Raji (cell line): ENCODE results near the gene PPFIA2.

Experiments
- POLR2A ChIP-seq: IDR thresholded peaks from 2 replicates; pipeline ENCODE4 v1.6.1; 2011; ENCODE audit warnings: low read depth, low read length, control low read depth; ENCODE audit not compliant: insufficient read depth

The PPFIA2 gene

DNA sequence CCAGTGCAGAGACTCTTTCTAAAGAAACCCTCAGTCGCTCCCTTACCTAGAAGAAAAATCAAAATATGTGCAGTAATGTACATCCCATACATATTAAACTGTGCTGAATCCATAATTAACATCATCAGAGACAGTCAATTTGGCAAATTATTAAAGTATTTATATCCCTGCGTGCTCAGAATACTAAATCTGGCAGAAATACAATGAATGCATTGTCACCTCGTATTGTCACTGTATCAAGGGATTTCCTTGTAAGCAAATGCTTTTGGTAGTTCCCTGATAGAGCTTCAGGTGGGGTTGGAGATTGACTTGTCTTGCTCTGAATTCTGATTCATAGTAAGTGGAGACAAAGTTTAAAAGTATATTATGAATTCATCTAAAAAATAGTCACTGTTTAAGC is 319.1 kb downstream of the PPFIA2 start:
- no peak for TF ChIP-seq POLR2A

DNA sequence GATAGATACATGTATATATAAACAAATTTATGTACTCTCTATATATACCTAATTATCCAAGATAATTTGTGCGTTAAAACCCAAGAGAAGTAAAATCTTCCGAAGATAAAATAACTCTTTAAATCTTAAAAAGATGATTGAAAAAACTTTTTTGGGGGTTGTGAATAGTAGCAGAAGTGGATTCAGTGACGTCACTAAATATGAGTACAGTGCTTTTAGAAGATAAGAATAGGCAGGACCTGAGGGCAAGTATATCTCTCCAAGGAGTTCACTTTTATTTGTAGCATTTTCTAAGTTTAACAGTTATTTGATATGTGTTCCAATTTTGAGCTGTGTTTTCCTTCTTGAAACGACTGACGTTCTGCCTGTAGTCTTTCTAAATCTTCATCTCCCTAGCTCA is 319.8 kb downstream of the PPFIA2 start:
- no peak for TF ChIP-seq POLR2A

DNA sequence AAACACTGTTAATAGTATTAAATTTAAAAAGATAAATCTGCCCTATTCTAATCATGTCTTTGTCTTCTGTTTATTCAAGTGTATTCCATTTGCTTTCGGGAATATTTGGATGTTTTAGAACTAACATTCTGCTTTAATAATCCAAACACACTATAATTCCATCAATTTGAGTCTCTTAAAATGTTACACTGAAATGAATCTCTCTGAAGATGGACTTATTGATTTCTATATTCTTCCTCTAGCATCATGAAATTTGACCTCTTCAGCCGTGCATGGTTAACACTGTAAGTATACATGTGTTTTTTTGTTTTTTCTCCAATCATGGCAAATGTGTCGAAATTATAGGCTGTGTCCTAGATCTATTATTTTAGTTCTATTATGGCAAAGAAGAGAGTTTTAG is 342.1 kb downstream of the PPFIA2 start:
- TF ChIP-seq POLR2A = no peak

DNA sequence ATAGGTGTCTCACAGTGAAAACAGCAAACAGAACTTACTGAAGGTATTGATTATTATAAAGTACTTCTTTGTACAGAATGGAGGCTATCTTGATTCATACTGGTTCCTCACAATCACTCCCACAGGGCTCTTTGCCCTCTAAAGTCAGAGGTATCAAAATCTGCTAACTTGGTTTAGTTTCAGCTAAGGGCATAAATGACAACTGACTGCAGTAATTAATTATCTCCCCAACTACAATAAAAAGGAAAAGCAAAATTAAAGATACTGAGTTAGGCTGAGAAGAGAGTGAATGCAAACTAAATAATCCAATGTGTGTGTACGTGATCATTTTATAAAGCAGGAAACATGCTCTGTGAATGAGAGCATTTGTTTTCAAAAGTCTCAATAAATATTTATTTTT is 342.6 kb downstream of the PPFIA2 start:
- no peak for TF ChIP-seq POLR2A

DNA sequence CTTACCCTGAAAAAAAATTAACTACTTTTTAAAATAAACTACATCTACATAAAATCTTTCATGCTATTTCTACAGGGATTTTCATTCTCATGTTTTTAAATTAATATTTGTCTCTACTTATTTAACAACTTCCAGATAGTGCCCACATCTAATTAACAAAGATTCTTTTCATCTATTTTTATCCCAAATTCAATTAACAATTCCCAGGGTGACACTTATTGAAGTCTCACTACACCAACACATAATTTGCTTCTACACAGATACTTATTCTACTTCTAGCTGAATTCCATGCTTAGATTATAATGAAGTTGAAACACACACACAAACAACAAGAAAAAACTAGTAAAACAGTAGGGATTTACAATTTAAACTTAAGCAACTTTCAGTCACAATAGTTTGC is 344.7 kb downstream of the PPFIA2 start:
- TF ChIP-seq POLR2A = no peak

DNA sequence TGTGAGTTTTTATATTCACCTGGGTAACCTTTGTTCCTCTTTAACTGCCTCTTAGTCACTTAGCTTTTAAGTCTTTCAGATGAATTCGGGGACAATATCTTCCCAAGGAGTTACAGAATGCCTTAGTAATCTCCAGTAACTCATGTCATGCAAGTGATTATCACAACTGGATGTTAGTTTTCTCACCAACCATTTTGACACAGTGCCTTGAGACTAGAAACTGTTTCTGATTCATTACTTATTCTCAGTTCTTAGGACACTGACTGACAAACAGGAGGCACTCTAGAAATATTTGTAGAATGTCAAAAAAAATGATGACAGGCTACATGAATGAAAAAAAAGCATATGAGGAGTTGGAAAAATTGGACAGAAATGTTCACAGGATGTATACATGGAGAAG is 346.2 kb downstream of the PPFIA2 start:
- TF ChIP-seq POLR2A = no peak

DNA sequence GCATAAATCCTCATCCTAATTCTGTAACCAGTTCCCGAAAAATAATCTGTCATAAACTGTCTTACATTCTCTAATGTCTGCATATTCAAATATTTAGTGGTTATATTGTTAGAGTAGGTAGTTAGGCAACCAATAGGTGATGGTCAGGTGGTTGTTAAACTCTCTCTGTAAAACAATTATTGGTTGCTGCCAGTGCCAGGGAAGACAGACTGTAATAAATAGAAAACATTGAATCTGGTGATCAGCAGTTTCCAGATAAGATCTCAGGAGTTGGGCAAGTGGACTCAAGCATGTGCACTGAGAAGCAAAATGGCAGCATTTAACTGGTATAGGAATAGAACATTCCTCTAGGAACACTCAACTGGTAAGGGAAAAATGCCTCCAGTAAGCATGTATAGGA is 355.8 kb downstream of the PPFIA2 start:
- TF ChIP-seq POLR2A = no peak

DNA sequence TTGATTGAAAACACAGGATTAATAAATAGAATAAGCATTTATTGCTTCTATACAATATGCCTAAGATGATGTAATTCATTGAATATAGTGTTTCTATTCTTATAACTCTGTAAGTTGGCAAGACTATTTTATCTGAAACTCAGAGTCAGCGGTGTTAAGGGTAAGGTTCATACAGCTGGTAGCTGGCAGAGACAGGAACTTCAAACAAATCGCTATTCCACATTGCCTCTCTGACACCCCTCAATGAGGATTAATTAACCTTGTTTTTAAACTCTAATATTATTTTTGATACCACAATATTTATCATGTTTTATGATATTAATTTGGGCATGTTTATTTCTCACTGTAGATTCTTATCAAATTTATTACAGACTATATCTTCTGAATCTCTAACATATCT is 357.9 kb downstream of the PPFIA2 start:
- no peak for TF ChIP-seq POLR2A

DNA sequence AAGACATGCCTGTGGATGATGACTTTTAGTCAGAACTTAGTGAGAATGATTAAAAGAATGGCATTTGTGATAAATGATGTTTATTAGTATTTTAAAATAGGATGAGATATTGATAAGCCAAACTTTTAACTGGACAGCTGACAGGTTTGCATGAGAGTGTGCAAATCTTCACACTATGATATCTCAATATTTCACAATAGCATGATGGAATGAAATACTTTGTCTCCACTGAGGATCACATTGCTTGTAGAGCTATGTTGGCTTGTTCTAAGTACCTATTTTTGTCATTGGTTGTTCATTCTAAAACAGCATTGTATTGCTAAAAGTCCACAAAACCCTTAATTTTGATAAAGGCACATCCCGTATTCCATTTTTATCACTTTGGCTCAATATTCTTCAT is 359.1 kb downstream of the PPFIA2 start:
- TF ChIP-seq POLR2A = no peak

DNA sequence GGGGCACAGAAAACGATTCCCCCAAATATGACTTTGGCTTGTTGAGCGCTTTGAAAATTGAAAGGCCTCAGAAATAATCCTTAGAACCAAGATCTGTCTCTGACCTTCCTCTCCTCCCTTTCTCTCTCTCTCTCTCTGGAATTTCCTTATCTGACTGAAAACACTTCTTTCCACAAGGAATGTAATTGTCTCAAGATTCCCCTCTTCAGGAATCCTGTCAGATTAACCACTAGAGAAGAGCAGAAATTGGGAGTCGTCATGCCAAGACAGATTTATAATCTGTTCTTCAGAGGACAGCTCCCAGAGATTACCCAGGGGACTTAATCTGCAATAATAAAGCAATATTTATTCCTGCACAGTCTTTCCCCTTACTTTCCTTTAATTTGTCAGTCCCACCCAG is 363.7 kb downstream of the PPFIA2 start:
- no peak for TF ChIP-seq POLR2A

DNA sequence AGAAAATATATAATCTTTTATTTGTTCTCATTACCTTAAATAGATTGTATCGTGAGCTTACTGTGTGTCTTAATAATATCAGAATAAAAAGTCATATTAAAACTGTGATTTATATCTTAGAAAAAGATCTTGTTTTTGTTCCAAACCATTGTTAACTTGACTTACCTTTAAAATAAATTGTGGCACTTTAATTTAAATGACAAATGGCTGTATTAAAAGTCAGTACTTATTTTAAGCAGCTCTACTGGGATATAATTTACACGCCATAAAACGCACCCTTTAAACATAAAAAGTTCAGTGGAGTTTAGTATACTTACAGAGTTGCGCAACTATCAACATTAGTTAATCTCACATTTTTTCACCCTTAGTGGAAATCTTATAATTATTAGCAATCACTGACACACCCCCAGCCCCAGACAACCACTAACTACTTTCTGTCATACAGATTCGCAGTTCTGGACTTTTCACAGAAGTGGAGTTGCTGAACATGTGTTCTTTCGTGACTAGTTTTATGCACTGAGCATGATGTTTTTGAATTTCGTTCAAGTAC is 369.5 kb downstream of the PPFIA2 start:
- no peak for TF ChIP-seq POLR2A

DNA sequence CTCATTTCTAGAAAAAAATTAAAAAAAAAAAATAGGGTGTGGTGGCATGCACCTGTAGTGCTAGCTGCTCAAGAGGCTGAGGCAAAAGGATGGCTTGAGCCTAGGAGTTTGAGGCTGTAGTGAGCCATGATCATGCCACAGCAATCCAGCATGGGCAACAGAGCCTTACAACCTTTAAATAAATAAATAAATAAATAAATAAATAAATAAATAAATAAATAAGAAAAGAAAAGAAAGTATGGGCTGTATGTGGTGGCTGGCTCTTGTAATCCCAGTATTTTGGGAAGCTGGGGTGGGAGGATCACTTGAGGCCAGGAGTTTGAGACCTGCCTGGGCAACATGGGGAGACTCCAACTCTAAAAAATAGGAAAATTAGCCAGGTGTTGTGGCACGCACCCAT is 373.0 kb downstream of the PPFIA2 start:
- TF ChIP-seq POLR2A = no peak

DNA sequence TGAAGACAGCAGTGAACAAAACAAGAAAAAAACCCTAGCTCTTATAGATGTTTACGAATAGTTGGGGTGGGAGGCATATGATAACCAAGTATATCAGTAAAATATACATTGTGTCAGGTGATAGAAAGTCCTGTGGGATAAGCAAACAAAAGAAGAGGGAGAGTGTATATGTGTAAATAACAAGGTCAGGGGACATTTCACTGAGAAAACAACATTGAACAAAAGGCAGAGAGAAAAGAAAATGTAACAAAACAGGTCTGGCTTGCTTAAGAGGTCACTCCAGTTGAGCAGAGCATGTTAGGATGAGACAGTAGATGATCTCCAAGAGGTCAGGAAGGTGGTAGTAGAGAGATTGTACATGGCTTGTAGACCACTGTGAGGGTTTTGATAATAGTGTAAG is 377.2 kb downstream of the PPFIA2 start:
- no peak for TF ChIP-seq POLR2A

DNA sequence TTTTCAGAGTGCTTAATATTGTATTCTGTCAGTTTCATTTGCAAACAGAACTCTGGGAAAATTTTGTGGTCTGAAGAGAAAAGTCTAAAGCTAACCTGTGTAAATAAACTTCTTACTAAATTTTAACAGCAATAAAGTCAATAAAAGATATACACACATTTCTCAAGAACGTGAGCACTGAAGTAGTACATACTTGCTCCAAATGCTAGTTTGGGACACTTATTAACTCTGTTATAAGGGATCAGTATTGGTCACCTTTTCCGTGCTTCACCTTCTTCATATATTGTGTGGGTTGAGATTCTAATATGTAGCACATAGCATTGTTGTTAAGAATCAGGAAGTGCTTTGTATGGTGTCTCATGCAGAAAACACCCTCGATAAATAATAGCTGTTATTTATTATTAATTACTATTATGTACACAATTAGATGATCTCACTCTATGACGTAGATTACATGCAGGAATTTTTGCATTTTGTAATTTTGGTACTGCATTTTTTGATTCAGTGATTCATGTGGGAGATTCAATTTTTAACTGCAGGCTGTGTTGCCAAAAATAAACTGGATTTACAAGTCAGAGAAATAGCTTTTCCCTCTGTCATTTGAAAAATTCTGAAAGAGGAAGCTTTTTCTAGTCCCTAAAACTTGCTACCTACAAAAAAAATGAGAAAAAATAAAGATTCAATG is 380.4 kb downstream of the PPFIA2 start:
- no peak for TF ChIP-seq POLR2A

DNA sequence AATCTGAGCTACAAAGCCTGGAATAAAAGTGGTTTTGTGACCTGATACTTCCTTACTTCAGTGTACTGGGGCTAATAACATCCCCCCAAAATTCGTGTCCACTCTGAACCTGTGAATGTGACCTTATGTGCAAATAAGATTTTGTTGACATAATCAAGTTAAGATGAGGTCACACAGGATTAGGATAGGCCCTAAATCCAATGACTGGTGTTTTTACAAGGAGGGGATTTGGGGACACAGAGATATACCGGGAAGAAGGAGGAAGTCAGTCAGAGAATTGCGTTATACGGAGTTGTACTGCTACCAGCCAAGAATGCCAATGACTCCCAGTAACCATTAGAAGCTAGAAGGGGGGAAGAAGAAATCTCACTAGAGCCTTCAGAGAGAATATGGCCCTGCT is 381.4 kb downstream of the PPFIA2 start:
- no peak for TF ChIP-seq POLR2A

DNA sequence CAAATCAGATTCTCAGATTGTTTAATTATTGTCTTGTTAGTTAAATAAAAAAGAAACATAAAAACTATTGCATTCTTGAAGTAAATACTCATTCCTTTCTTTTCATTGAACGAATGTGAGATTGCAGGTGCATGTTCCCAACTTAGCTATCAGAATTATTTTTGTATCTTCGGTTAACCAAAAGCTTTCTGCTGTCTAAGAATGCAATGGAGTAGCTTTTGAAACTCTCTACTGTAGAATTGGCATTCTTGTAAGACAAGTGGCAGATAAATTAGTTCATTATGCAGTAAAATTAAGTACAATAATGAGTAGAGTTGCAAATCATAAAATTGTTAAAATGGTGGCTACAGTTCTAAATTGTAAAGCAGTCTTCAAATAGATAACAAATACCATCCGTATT is 383.2 kb downstream of the PPFIA2 start:
- TF ChIP-seq POLR2A = no peak

DNA sequence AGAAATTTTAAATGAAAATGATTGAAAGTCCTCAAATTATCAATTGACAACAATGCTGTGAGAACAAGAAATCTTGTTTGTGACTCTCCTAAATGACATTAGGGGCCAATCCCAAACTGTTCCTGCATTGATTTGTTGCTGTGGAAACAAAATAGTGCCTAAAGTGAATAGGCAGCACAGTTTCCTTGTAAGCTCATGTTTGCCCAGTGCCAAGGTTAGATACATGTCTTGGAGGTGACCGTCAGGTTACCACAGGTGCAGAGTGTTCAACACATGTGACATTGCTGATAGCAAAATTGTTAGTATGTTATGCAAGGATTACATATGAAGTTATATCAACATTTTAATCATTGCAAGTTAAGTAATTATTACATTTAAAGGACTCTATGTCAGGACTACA is 388.7 kb downstream of the PPFIA2 start:
- TF ChIP-seq POLR2A = no peak

DNA sequence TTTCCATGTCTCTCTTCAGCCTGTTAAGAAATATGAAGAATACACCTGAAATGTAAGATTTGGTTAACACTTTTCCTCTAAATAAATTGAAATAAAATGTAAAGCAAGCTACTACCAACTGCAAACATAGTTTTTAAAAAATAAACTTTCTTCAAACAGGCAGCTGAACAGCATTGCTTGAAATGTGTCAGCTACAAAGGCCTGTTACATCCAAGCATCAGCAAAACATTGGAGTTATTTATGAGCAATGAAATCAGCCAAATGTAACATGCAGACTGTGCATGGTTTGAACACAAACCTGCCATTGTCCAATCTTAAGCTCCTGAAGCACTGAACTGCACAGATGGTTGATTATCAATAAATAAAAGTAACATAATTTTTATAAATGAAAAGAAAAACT is 390.0 kb downstream of the PPFIA2 start:
- TF ChIP-seq POLR2A = no peak

DNA sequence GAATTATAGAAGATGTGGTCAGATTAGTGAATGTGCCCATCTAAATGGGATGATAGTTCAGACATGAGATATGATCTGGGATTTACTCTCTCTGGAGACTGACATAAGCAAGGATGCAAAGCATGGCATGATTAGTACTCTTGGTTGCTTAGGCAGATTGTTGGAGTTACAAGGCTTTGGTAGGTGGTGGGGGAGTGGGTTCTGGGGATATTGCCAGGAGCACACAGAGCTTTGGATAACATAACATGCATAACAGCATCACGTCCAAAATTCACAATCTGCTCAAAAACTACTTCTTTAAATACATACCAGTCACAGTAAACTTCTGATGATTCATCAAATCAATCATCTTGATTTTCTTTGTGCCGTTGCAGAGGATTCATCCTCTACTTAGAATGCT is 393.9 kb downstream of the PPFIA2 start:
- TF ChIP-seq POLR2A = no peak
